HUES6 (cell line): Measurements from ENCODE around the gene NIN.

Experiments
- H3K27ac ChIP-seq: 2 replicates; pipeline ENCODE4 v1.7.0; 2013; ENCODE audit warnings: low read depth, mild to moderate bottlenecking, low read length, inconsistent platforms
- H3K27me3 ChIP-seq: 2 replicates; pipeline ENCODE4 v1.6.1; 2013; ENCODE audit warnings: low read length; ENCODE audit not compliant: control insufficient read depth, insufficient read depth
- H3K36me3 ChIP-seq: 2 replicates; pipeline ENCODE4 v1.6.1; 2013; ENCODE audit warnings: low read length; ENCODE audit not compliant: control insufficient read depth, insufficient read depth
- H3K4me1 ChIP-seq: 2 replicates; pipeline ENCODE4 v1.6.1; 2013; ENCODE audit warnings: low read length; ENCODE audit not compliant: control insufficient read depth, insufficient read depth
- H3K4me3 ChIP-seq: 2 replicates; pipeline ENCODE4 v1.5.1; 2013; ENCODE audit warnings: low read depth, low read length
- H3K9ac ChIP-seq: one replicate; pipeline ENCODE4 v1.6.1; 2013; ENCODE audit warnings: mild to moderate bottlenecking, low read length
- H3K9me3 ChIP-seq: 2 replicates; pipeline ENCODE4 v1.6.1; 2013; ENCODE audit warnings: low read depth, low read length; ENCODE audit not compliant: control insufficient read depth, insufficient read depth

Gene NIN

DNA sequence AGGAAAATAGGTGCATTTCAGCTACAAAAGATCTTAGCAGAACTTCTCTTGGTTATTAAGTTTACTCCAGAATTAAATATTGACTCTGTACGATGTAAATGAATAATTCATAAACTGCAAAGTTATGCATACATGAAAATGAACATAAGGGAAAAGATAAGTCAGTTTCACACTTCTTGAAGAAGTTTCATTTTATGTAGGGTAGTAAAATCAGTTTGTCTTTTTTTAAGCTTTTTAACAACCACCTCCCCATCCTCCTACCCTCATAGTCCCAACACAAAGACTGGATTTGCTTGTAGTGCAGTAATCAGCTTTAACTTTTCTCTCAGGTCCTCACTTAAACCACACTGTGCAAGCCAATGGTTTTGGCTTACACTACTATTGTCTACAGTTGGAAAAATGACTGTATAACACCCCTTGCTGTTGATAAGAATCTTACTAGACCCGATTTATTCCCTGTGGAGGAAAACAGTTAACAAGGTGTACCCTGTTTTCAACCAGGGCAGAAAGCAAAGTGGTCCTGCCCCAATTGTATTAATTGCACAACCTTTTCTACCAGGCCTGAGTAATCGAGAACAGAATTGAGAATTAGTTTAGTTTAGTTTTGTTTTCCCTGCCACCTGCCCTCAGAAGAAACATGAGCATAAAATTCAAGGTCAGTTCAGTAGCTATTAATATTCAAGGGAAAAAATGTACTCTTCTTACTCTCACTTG lies 44.1 kb downstream of the NIN start:
- H3K27me3 ChIP-seq = no peaks in the 10 kb centered on the region
- no peak overlapping the region for H3K4me3 ChIP-seq
- no peaks in the 10 kb centered on the region for H3K9me3 ChIP-seq
- peaks cover 31% of the 10 kb centered on the region for H3K4me1 ChIP-seq
- H3K36me3 ChIP-seq = no peaks in the 10 kb centered on the region
- no peak overlapping the region for H3K9ac ChIP-seq
- H3K27ac ChIP-seq = no peak overlapping the region

GRCh38 chr14:50785457-50786063 lies 45.4 kb downstream of the NIN start:
- H3K4me3 ChIP-seq = no peak overlapping the region
- H3K36me3 ChIP-seq = no peaks in the 10 kb centered on the region
- H3K27me3 ChIP-seq = no peaks in the 10 kb centered on the region
- H3K4me1 ChIP-seq = peaks cover 31% of the 10 kb centered on the region
- no peak overlapping the region for H3K27ac ChIP-seq
- H3K9ac ChIP-seq = no peak overlapping the region
- H3K9me3 ChIP-seq = no peaks in the 10 kb centered on the region

DNA sequence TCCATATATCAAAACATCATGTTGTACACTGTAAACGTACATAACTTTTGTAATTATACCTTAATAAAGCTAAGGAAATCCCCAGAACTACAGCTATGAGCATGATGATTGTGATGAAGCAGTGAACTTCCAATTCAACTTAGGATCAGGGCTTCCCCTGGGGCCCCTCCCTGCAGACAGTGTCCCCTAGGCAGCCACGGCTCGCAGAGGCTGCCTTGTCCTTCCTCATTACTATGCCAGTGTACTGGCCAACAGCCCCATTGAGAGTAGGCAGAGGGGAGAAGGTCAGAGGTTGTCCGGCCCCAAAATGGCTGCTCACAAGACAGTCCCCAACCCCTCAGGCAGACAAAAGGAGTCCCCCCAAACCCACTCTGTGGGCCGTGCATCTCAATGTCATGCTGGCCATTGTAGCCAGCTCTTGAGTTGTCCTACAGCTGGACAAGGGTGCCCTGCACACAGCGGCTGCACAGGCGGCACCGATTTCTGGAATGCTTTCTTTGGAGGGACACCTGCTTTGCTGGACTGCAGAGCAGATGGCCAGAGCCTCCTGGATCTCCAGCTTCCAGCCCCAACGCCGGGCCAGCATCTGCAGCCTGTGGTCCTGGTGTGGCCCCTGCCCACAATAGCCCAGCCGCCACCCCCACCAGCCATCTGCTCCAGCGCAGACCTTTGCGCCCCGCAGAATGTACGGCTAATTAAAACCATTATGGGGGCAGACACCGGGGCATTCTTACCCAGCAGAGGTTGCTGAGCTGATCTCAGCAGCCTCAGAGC lies 46.1 kb downstream of the NIN start:
- no peak overlapping the region for H3K4me3 ChIP-seq
- H3K36me3 ChIP-seq = no peaks in the 10 kb centered on the region
- H3K4me1 ChIP-seq = peaks cover 31% of the 10 kb centered on the region
- H3K9me3 ChIP-seq = no peaks in the 10 kb centered on the region
- H3K27me3 ChIP-seq = no peaks in the 10 kb centered on the region
- H3K9ac ChIP-seq = no peak overlapping the region
- H3K27ac ChIP-seq = no peak overlapping the region

DNA sequence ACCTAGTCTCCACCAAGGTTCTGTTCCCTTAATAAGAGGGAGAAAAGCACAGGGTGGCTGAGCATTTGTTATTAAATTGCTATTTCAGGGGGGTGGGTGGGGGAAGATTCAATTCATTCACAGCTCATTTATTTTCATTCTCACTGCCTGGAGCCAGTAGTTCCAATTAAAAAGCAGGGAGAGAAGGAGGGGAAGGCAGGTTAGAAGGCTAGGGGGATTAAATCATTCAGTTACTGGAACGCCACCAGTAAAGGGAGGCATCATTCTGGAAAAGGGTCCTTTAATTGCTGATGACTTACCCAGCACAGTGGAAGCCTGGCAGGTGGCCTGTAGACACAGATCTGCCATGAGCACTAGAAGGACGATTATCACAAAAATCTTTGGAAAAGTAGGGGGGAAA lies 47.4 kb downstream of the NIN start:
- Histone ChIP-seq H3K36me3 (no peaks in the 10 kb centered on the region), H3K27ac (no peak overlapping the region), H3K4me1 (peaks cover 33% of the 10 kb centered on the region), H3K27me3 (no peaks in the 10 kb centered on the region), H3K4me3 (no peak overlapping the region), H3K9me3 (no peaks in the 10 kb centered on the region), H3K9ac (no peak overlapping the region)

DNA sequence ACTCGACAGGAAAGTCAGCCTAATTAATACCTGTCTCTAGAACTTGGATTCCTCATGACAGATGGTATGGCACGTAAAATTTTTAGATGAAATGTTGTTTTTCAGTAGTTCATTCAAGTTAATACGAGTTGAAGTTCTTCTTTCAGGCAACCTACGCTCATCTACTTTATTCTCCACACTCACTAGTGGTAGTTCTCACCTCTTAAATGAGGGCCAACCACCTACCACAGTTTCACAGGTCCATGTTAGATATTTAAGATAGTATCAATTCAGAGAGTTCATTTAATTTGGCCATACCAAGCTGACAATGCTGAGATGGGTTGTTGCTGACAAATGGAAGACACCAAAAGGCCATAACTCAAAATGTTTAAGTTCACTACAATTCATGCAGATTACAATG lies 50.6 kb downstream of the NIN start:
- Histone ChIP-seq H3K4me1 (peaks cover 16% of the 10 kb centered on the region; the same call in 1 of the 2 replicates), H3K27ac (no peak overlapping the region), H3K27me3 (no peaks in the 10 kb centered on the region), H3K9ac (no peak overlapping the region), H3K9me3 (no peaks in the 10 kb centered on the region), H3K4me3 (no peak overlapping the region), H3K36me3 (peaks cover 6% of the 10 kb centered on the region; the same call in 1 of the 2 replicates)

DNA sequence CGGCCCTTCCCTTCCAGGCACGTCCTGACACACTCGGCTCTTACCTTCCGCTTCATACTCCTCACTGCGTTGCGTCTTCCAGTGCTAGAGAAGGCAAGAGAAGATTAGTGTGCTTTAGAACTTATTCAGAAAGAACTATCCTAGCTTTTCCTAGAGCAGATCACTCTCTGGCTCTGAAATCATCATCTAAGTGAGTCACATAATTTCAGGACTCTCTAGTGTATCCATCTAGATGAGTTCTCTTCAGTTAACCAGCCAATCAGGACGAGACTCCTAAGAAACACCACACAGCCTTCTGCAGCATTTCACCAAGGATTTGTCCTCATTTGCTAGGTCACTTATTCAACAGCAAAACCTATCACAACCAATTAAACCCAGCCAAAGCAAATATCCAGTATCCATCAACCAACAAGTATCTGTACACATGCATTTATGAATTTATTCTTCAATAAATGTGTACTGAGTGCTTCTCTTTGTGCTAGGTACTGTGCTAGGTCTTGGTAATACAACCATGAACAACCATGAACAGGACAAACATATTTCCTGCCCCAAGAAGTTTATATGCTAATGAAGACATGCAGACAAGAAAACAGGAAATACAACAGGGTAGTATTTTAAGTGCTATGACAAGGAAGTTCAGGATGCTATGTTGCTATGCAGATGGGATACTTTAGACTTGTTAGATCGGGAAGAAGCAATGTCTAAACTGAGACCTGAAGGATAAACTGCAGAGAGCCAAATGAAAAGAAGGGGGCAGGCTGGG lies 52.1 kb downstream of the NIN start:
- Histone ChIP-seq H3K36me3 (peaks cover 6% of the 10 kb centered on the region; the same call in 1 of the 2 replicates), H3K9me3 (no peaks in the 10 kb centered on the region), H3K9ac (no peak overlapping the region), H3K4me3 (no peak overlapping the region), H3K27me3 (no peaks in the 10 kb centered on the region), H3K4me1 (peaks cover 14% of the 10 kb centered on the region; the same call in 1 of the 2 replicates), H3K27ac (no peak overlapping the region)

DNA sequence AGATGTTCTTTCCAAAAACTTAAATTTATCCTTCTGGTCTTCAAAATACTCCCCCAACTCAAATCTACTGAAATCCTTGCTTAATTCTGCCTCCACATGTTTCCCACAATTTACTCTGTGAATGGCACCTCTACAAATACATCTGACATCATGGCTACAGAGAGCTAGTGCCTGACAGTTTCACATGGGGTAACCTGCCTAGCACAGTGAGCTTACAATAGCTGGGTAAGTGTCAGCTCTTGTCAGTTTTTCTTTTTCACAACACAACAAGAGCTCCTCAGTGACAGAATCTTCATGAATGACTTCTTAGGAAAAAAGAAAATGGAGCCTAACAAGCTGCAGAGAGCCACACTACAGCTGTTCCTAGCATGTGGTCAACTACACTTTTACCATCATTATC lies 54.4 kb downstream of the NIN start:
- Histone ChIP-seq H3K36me3 (peaks cover 17% of the 10 kb centered on the region), H3K9ac (no peak overlapping the region), H3K4me1 (peaks cover 8% of the 10 kb centered on the region; the same call in 1 of the 2 replicates), H3K27me3 (no peaks in the 10 kb centered on the region), H3K27ac (no peak overlapping the region), H3K9me3 (no peaks in the 10 kb centered on the region), H3K4me3 (no peak overlapping the region)

- Histone ChIP-seq H3K27ac (0 out of 2 replicates have a peak overlapping the region, but pooled peaks have one; percentile 31), H3K36me3 (peaks cover 28% of the 10 kb centered on the region), H3K4me1 (peaks cover 8% of the 10 kb centered on the region; the same call in 1 of the 2 replicates), H3K27me3 (no peaks in the 10 kb centered on the region), H3K9me3 (no peaks in the 10 kb centered on the region), H3K4me3 (no peak overlapping the region), H3K9ac (no peak overlapping the region)
Observed at GRCh38 chr14:50775357-50775756, 55.6 kb downstream of the NIN start.

DNA sequence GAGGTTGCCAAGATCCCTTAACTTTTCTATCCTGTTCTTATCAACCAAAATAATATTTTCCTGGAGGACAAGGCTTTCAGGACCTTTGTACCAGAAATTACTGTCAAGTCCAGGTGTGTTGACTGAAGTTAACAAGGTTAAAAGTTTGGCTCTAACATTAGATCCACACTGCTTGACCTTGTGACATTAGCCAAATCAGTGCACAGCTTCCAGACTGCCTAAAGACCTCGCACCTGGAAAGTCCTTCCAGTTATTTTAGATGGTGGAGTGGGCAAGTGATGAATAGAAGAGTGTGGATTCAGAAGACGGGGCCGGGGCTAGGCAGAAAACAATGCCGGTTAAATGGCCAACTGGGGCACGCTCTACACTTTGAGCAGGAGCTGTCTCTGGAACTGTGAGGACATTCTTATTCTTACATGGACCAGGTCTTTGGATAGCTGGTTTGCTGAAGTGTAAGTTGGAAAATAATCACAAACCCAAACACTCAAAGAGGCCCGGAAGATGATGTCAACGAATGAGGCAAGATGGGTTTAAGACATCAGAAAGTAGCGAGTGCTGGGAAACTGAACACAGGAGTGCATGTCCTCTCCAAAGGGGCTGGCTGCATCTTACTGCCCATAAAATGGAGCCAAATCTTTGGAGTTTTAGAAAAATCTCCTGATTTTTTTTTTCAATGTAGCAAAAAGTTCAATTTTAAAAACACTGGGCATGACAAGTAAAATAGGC lies 56.3 kb downstream of the NIN start:
- Histone ChIP-seq H3K27me3 (no peaks in the 10 kb centered on the region), H3K9me3 (no peaks in the 10 kb centered on the region), H3K27ac (0 out of 2 replicates have a peak overlapping the region, but pooled peaks have one; percentile 31), H3K4me3 (no peak overlapping the region), H3K36me3 (peaks cover 35% of the 10 kb centered on the region), H3K4me1 (peaks cover 8% of the 10 kb centered on the region; the same call in 1 of the 2 replicates), H3K9ac (no peak overlapping the region)
